Thyroid gland (tissue), 4 donors: Measurements from ENCODE around the gene PCNX1.

Source experiments
- POLR2A ChIP-seq, 2 donors: fragments of 450-650 bp; IDR thresholded peaks; one replicate each; pipeline ENCODE4 v1.6.1; 2017; ENCODE audit warnings: antibody characterized with exemption in 2 of 2, mild to moderate bottlenecking in 2 of 2, moderate library complexity in 1 of 2
- TF ChIP-seq, protein P1 (sequence below), 6 experiments: fragments of 200-600 bp in 3 of 6; fragments of 450-650 bp in 3 of 6; sonication (generic) in 3 of 6; IDR thresholded peaks; one replicate each; pipeline ENCODE4 v1.5.1; 2016 to 2019; ENCODE audit warnings: antibody characterized with exemption in 6 of 6, mild to moderate bottlenecking in 2 of 6, inconsistent platforms in 1 of 6, moderate library complexity in 1 of 6

DNA sequence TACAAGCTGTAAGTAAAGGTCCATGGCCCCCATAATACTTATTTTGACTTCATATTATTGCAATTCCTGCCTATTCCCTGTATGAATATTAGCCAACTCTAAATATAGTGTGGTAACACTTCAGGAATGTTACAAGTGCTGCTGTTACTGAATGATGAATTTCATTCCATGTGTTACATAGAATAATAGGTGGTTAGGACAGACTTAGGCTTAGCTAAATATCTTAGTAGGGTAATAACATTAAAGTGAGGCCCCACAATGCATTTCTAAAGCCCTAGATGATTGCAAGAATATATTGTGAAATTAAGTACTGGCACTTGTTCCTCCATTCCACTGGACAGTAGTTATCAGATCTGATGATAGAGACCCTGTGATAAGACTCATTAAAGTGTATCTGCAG lies 182.7 kb downstream of the PCNX1 start:
- TF ChIP-seq POLR2A (IDR thresholded peaks at IDR 0.05), result no peak
- TF ChIP-seq, protein P1, sequence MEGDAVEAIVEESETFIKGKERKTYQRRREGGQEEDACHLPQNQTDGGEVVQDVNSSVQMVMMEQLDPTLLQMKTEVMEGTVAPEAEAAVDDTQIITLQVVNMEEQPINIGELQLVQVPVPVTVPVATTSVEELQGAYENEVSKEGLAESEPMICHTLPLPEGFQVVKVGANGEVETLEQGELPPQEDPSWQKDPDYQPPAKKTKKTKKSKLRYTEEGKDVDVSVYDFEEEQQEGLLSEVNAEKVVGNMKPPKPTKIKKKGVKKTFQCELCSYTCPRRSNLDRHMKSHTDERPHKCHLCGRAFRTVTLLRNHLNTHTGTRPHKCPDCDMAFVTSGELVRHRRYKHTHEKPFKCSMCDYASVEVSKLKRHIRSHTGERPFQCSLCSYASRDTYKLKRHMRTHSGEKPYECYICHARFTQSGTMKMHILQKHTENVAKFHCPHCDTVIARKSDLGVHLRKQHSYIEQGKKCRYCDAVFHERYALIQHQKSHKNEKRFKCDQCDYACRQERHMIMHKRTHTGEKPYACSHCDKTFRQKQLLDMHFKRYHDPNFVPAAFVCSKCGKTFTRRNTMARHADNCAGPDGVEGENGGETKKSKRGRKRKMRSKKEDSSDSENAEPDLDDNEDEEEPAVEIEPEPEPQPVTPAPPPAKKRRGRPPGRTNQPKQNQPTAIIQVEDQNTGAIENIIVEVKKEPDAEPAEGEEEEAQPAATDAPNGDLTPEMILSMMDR (IDR thresholded peaks at IDR 0.05), result no peak
